HepG2 (cell line): ENCODE data around the gene SRC. TPM values are rescaled to one million over a fixed set of nuclear protein-coding genes. Genes with fewer than 3 reads are reported as not detected.
A peak's percentile ranks its signal among the peaks of the same experiment; 100 is the strongest.

ENCODE experiments used
- ASH2L ChIP-seq: fragments of 300-600, 200-600 bp; sonication (generic); IDR thresholded peaks from 2 replicates; pipeline ENCODE4 v1.7.0; 2017; ENCODE audit warnings: low read depth, mild to moderate bottlenecking, moderate library complexity, mixed read lengths, low read length; ENCODE audit not compliant: insufficient read length
- ATM ChIP-seq: fragments of 450-650 bp; IDR thresholded peaks from 2 replicates; pipeline ENCODE4 v1.7.1; 2017; ENCODE audit warnings: mild to moderate bottlenecking, borderline replicate concordance
- BCL3 ChIP-seq: sonication (generic); formaldehyde crosslinking; IDR thresholded peaks from 2 replicates; pipeline ENCODE4 v1.5.1; 2020; ENCODE audit warnings: mild to moderate bottlenecking, missing genetic modification reagents, moderate library complexity
- CAMTA2 ChIP-seq: sonication (generic); formaldehyde crosslinking; IDR thresholded peaks from 2 replicates; pipeline ENCODE4 v1.4.0; 2020; ENCODE audit warnings: mild to moderate bottlenecking, missing genetic modification reagents, borderline replicate concordance
- CBX2 ChIP-seq, 2 experiments: fragments of 200-600 bp in 1 of 2; sonication (generic); formaldehyde crosslinking in 1 of 2; IDR thresholded peaks; 2 replicates each; pipeline versions ENCODE4 v1.7.0 to v1.8.1; 2018 to 2022; ENCODE audit warnings: low read depth in 2 of 2, low read length in 1 of 2, mild to moderate bottlenecking in 1 of 2, missing genetic modification reagents in 1 of 2
- KLF16 ChIP-seq, 2 experiments: sonication (generic) in 1 of 2; formaldehyde crosslinking in 1 of 2; IDR thresholded peaks; 2 replicates each; pipeline versions ENCODE4 v1.6.1 to v1.8.0; 2016 to 2023; ENCODE audit warnings: missing genetic modification reagents in 2 of 2, missing compliant biosample characterization in 1 of 2
- MBNL3 ChIP-seq: fragments of 250-450 bp; sonication (Bioruptor Pico); conservative IDR thresholded peaks from 2 replicates; pipeline ENCODE4 v1.8.0; 2022; ENCODE audit warnings: mild to moderate bottlenecking, inconsistent platforms
- MXD4 ChIP-seq: IDR thresholded peaks from 2 replicates; pipeline ENCODE4 v1.6.1; 2016; ENCODE audit warnings: mild to moderate bottlenecking, missing biosample characterization, missing genetic modification reagents
- NAIF1 ChIP-seq: sonication (generic); formaldehyde crosslinking; IDR thresholded peaks from 2 replicates; pipeline ENCODE4 v1.5.0; 2020; ENCODE audit warnings: mild to moderate bottlenecking, missing genetic modification reagents, borderline replicate concordance
- PRDM15 ChIP-seq: sonication (generic); formaldehyde crosslinking; IDR thresholded peaks from 2 replicates; pipeline ENCODE4 v1.4.0; 2020; ENCODE audit warnings: missing genetic modification reagents
- RXRA ChIP-seq: sonication (generic); formaldehyde crosslinking; IDR thresholded peaks from 2 replicates; pipeline ENCODE4 v1.5.1; 2020; ENCODE audit warnings: missing genetic modification reagents
- SMARCC2 ChIP-seq: fragments of 450-650 bp; IDR thresholded peaks from 2 replicates; pipeline ENCODE4 v1.6.1; 2017; ENCODE audit warnings: antibody characterized with exemption, mild to moderate bottlenecking
- SUZ12 ChIP-seq: fragments of 150-350 bp; IDR thresholded peaks from 2 replicates; pipeline ENCODE4 v1.6.1; 2014; ENCODE audit warnings: low read depth, low read length
- ZBTB14 ChIP-seq: sonication (generic); formaldehyde crosslinking; IDR thresholded peaks from 2 replicates; pipeline ENCODE4 v1.4.0; 2020; ENCODE audit warnings: missing genetic modification reagents
- ZNF619 ChIP-seq: sonication (generic); formaldehyde crosslinking; IDR thresholded peaks from 2 replicates; pipeline ENCODE4 v1.4.0; 2020; ENCODE audit warnings: mild to moderate bottlenecking, missing genetic modification reagents
- ZNF747 ChIP-seq: sonication (generic); formaldehyde crosslinking; IDR thresholded peaks from 2 replicates; pipeline ENCODE4 v1.8.1; 2023; ENCODE audit warnings: missing genetic modification reagents, mild to moderate bottlenecking, borderline replicate concordance
- ZSCAN9 ChIP-seq: IDR thresholded peaks from 2 replicates; pipeline ENCODE4 v1.6.1; 2016; ENCODE audit warnings: borderline replicate concordance
- ZZZ3 ChIP-seq: sonication (generic); formaldehyde crosslinking; IDR thresholded peaks from 2 replicates; pipeline ENCODE4 v1.4.0; 2020; ENCODE audit warnings: missing genetic modification reagents, mild to moderate bottlenecking, borderline replicate concordance
- polyA plus RNA-seq, 8 experiments: library from polyadenylated mRNA; depleted of rRNA in 3 of 8; stranded (reverse) in 7 of 8; unstranded in 1 of 8; fragments of >200 nt; fragmentation: Illumina TruSeq in 4 of 8; extraction: Trizol in 4 of 8; gene quantifications; 2 replicates each; pipeline versions ENCODE4 v1.2.1 to v1.2.3, GENCODE V29; 2011 to 2016; ENCODE audit warnings: low read depth in 4 of 8, missing spikeins in 1 of 8, mixed read lengths in 1 of 8; ENCODE audit not compliant: insufficient read depth in 1 of 8
- total RNA-seq, 5 experiments: library from RNA; depleted of rRNA; stranded (reverse); fragments of >200 nt; fragmentation: Illumina TruSeq; extraction: Trizol; gene quantifications; 2 replicates each; pipeline ENCODE4 v1.2.3, GENCODE V29; 2016; ENCODE audit warnings: low read depth in 1 of 5

Gene SRC
- total and polyA plus RNA-seq, 2 of the 13 experiments (the other 11 are each of a cell fraction or from before 2014, with no cell fraction given): 54.7 to 192 TPM

- TF ChIP-seq ATM (no peak), ASH2L (no peak), ZSCAN9 (CRISPR knock-in tag) (no peak), NAIF1 (CRISPR knock-in tag) (no peak), MXD4 (CRISPR knock-in tag) (no peak), KLF16 (CRISPR knock-in tag; IDR thresholded peaks at IDR 0.05) (peak in 1 of 2 experiments; percentile 51; a peak in 1 of 4 replicates), PRDM15 (CRISPR knock-in tag) (no peak), ZZZ3 (CRISPR knock-in tag) (no peak), SUZ12 (no peak), SMARCC2 (no peak), CBX2 (IDR thresholded peaks at IDR 0.05; ENCODE audit: low read depth, low read length) (no peak), CBX2 (CRISPR knock-in tag; IDR thresholded peaks at IDR 0.05; ENCODE audit: low read depth) (no peak), ZNF747 (CRISPR knock-in tag) (0 out of 2 replicates have a peak, but pooled peaks have one; percentile 37), CAMTA2 (CRISPR knock-in tag) (no peak), BCL3 (CRISPR knock-in tag) (no peak), ZNF619 (CRISPR knock-in tag) (no peak), MBNL3 (no peak), ZBTB14 (CRISPR knock-in tag) (no peak), RXRA (CRISPR knock-in tag) (peak; percentile 65; the same call in 1 of the 2 replicates)
These were observed 2.5 kb upstream of the SRC start (continued) for GRCh38 chr20:37343212-37343993.
